K562 (cell line): ENCODE results near the gene SLC35E2B.
"Not testable (repeated sequence)": the region's sequence is repeated elsewhere in the genome, so short reads cannot be mapped to it uniquely, and the experiment has no call there.

Source experiments
- CTCF ChIP-seq, 3 experiments: IDR thresholded peaks in 2 of 3; conservative IDR thresholded peaks in 1 of 3; 2 replicates each; pipeline ENCODE4 v1.5.1; 2011 to 2012; ENCODE audit warnings: low read length in 3 of 3, mild to moderate bottlenecking in 3 of 3, control low read depth in 2 of 3, improper control_type of control experiment in 1 of 3, inconsistent platforms in 1 of 3, low read depth in 1 of 3, mixed read lengths in 1 of 3, moderate library complexity in 1 of 3; ENCODE audit not compliant: insufficient read depth in 2 of 3
- MXI1 ChIP-seq: IDR thresholded peaks from 2 replicates; pipeline ENCODE4 v1.6.1; 2011; ENCODE audit warnings: low read depth, mild to moderate bottlenecking, improper control_type of control experiment, low read length
- NFIC ChIP-seq: fragments of 450-650 bp; IDR thresholded peaks from 2 replicates; pipeline ENCODE4 v1.6.1; 2017; ENCODE audit warnings: mild to moderate bottlenecking, inconsistent platforms
- PATZ1 ChIP-seq: fragments of 250-450 bp; sonication (Bioruptor Pico); IDR thresholded peaks from 2 replicates; pipeline ENCODE4 v1.5.0; 2020; ENCODE audit warnings: mild to moderate bottlenecking, borderline replicate concordance
- POLR2A ChIP-seq: fragments of 450-650 bp; conservative IDR thresholded peaks from 2 replicates; pipeline ENCODE4 v1.6.1; 2016
- RAD21 ChIP-seq, 2 experiments: fragments of 250-450 bp in 1 of 2; fragments of 450-650 bp in 1 of 2; sonication (Bioruptor Pico) in 1 of 2; formaldehyde crosslinking in 1 of 2; IDR thresholded peaks in 1 of 2; conservative IDR thresholded peaks in 1 of 2; 2 replicates each; pipeline versions ENCODE4 v1.4.0 to v1.8.0; 2020 to 2022; ENCODE audit warnings: mild to moderate bottlenecking in 2 of 2, moderate library complexity in 1 of 2
- SNAPC5 ChIP-seq: fragments of 250-450 bp; sonication (Bioruptor Pico); IDR thresholded peaks from 2 replicates; pipeline ENCODE4 v1.8.0; 2021; ENCODE audit warnings: moderate library complexity, mild to moderate bottlenecking, inconsistent platforms
- ZBTB7A ChIP-seq: IDR thresholded peaks from 2 replicates; pipeline ENCODE4 v1.6.1; 2011; ENCODE audit warnings: low read depth, mild to moderate bottlenecking, low read length, moderate library complexity, borderline replicate concordance; ENCODE audit not compliant: control insufficient read depth

GRCh38 chr1:1702506-1702905 lies 9.9 kb upstream of the SLC35E2B start:
- not testable (repeated sequence) for TF ChIP-seq ZBTB7A; PATZ1; POLR2A; NFIC; MXI1; SNAPC5 (CRISPR knock-in tag); CTCF (IDR thresholded peaks at IDR 0.05 in 2 of 3, conservative IDR thresholded peaks at IDR 0.05 in 1 of 3; ENCODE audit: insufficient read depth in 2 of 3, low read depth in 1 of 3, low read length in 3 of 3); RAD21 (CRISPR knock-in tag; conservative IDR thresholded peaks at IDR 0.05 in 1 of 2, IDR thresholded peaks at IDR 0.05 in 1 of 2)
